NCI-H82 (cell line): ENCODE measurements around the gene SCAPER.
"Not testable (repeated sequence)": the region's sequence is repeated elsewhere in the genome, so short reads cannot be mapped to it uniquely, and the experiment has no call there.

Experiments
- DNase-seq: peaks from one replicate; lab custom pipeline; 2025; lab: John Stamatoyannopoulos, UW

Gene SCAPER

DNA sequence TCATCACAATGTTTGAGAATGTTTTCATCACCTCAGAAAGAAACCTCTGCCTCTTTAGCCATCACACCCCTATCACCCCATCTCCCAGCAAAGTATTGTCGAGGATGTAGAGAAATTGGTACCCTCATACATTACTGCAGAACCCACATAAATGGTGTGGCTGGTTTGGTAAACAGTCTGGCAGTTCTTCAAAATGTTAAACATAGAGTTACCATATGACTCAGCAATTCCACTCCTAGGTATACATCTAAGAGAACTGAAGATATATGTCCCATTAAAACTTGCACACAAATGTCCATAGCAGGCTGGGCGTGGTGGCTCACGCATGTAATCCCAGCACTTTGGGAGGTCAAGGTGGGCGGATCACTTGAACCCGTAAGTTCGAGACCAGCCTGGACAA is 585.1 kb downstream of the SCAPER start:
- DNase-seq, result no peak

DNA sequence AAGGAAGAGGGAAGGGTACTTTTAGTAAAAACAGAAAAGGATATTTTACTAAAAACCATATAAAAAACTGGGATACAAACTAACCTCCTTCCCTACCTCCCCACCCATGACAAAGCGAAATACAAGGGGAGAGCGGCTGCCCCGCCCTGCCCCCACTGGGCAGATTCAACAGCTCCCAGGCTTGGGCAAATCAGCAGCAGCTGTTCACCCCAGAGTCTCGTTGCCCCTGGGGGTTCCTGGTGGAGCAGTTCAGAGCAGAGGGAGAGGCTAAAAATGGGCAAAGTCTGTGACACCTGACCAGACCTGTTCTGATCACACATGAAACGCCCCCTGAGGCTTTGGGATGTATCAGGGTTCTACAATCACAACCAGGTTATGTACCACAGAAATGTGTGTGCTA is 591.4 kb downstream of the SCAPER start:
- peak; percentile 53 for DNase-seq

GRCh38 chr15:76313175-76313567 is 592.0 kb downstream of the SCAPER start:
- DNase-seq, result not testable (repeated sequence)

- no peak for DNase-seq
These were observed 592.5 kb downstream of the SCAPER start for GRCh38 chr15:76312540-76313174.

DNA sequence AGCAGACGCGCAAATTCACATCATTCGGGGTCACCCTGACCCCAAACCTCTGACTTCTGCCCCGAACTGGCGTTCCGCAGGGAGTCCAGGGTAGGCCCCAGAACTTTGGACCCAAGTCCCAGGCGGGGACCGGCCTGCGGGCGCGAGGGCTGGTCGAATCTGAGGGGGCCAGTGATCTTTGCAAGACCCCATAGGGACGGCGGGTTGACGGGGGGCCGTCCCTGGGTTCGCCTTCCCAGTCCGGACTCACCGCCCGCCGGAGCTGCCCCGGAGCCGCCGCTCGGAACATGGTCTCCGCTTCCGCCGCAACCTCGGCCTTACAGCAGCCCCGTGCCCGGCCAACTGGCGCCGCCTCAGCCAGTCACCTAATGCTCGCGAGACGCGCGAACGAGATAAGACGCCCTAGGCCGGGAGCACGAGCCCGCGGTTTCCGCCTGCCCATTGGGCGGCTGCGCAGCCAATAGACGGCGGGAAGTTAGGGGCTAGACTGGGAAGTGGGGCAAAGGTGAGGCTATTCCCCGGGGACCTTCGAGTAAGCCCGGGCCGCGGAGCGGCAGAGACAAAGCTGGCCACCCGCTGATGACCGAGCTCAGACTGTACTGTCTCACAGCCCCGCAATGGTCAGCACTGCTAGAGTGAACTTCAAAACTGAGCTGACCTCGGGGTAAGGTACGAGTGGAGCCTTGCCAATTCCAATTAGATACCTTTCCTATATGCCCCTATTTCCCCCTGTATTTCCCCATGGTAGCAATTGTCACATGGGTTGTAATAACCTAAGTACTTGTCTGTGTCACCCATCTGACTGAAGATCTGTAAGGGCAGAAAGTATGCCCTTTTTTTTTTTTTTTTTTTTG is 593.8 kb downstream of the SCAPER start, which contains the start of gene ETFA:
ETFA (minus strand) TSS at position 370 of the 854 bp plus-strand sequence; CDS start at position 289, 81 bp downstream.
- peak; percentile 100 for DNase-seq

DNA sequence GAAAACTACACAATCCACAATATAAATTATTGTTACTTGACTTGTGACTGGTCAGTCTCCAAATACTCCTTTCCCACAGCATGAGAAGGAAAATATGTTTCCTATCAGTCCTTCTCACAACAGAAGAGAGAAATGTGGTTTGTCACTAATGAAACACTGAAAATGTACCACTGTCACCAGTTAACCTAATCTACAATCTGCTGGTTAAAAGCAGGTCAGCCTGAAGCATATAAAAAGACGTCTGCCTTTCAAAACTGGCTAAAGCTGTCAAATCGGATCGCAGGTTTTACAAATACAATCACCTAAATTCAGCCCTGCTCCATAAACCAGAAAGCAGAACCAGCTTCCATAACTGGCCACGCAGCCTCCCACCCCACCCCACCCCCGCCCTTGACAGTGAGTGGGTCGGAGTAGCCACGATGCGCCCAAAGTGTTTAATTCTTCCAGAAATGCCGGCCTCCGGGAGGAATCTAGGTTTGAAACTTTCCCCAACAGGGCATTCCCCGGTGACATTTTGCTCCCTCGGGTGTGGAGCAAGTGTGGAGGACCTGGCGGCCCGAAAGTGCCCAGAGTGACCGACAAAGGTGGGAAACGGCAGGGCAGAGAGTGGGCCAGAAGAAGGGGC is 594.6 kb downstream of the SCAPER start:
- peak; percentile 57 for DNase-seq

DNA sequence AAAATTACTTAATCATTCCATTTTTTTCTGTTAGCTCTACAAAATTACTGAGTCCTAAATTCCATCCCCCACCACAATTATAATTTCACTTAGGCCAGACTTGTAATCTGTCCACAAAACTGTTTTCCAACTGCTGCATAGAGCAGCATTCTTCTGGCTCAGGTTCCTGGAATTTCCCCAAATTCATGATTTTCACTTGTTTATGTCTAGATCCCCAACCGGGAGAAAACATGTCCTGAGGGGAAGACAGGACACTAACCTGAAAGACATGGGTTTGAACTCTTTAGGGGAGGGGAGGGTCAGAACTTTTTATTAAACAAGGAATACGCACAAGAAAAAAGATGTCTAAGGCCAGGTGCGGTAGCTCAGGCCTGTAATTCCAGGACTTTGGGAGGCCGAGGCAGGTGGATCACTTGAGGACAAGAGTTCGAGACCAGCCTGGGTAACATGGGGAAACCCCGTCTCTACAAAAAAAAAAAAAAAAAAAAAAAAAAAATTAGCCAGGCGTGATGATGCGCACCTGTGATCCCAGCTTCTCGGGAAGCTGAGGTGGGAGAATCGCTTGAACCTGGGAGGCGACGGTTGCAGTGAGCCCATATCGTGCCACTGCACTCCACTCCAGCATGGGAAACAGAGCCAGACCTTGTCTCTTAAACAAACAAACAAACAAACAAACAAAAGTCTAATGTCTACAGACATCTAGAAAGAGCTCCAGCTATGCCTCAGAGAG is 595.4 kb downstream of the SCAPER start:
- no peak for DNase-seq

DNA sequence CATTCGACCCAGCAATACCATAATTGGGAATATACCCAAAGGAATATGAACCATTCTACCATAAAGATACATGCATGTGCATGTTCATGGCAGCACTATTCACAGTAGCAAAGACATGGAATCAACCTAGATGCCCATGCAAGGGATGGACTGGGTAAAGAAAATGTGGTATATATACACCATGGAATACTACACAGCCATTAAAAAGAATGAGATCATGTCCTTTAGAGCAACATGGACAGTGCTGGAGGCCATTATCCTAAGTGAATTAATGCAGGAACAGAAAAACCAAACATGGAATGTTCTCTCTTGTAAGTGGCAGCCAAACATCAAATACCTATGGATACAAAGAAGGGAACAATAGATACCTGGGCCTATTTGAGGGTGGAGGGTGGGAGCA is 601.2 kb downstream of the SCAPER start:
- no peak for DNase-seq

- no peak for DNase-seq
These were observed 605.4 kb downstream of the SCAPER start for GRCh38 chr15:76299786-76300185.

DNA sequence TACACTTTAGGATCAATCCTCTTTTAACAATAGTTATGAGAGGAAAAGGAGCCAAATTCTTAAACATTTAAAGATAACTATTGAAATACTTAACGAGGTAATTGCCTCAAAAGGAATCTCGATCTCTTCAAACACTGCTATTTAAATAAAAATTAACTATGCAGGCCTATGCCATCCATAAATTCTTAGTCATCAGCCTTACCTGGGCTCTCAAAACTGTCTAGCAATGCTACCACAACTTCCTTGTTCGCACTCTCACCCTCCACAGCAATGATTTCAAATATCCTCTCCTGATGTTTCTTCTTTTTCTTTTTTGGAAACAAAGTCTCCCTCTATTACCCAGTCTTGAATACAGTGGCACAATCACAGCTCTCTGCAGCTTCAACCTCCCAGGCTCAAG is 606.2 kb downstream of the SCAPER start:
- DNase-seq, result no peak

DNA sequence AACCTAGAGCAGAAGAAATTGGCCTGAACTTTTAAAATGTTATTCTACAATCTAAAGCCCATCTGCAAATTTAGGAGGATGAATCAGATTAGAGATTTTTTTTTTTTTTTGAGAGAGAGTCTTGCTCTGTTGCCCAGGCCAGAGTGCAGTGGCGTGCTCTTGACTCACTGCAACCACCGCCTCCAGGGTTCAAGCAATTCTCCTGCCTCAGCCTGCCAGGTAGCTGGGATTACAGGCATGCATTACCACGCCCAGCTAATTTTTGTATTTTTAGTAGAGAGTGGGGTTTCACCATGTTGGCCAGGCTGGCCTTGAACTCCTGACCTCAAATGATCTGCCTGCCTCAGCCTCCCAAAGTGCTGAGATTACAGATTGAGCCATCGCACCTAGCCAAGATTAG is 607.2 kb downstream of the SCAPER start:
- DNase-seq, result not testable (repeated sequence)
